GM21737 (cell line): ENCODE results near the gene TRPM6.

Source experiments
- ATAC-seq: cut with Tn5 transposase; IDR thresholded peaks from one replicate; pipeline ENCODE4 v1.9.1; 2021; ENCODE audit warnings: mild to moderate bottlenecking, moderate library complexity; ENCODE audit not compliant: unreplicated experiment

TRPM6 gene

GRCh38 chr9:74775396-74775795, 112.3 kb downstream of the TRPM6 start:
- ATAC-seq: no peak

- peak; percentile 62 for ATAC-seq
Observed at GRCh38 chr9:74773886-74774479, 113.7 kb downstream of the TRPM6 start.

- no peak for ATAC-seq
Observed at GRCh38 chr9:74772121-74772520, 115.6 kb downstream of the TRPM6 start.

GRCh38 chr9:74771672-74772071, 116.0 kb downstream of the TRPM6 start:
- no peak for ATAC-seq

GRCh38 chr9:74771262-74771585, 116.5 kb downstream of the TRPM6 start:
- no peak for ATAC-seq

- ATAC-seq: no peak
Observed at GRCh38 chr9:74770508-74771261, 117.0 kb downstream of the TRPM6 start.

GRCh38 chr9:74765481-74765971, 122.2 kb downstream of the TRPM6 start:
- no peak for ATAC-seq

- no peak for ATAC-seq
Observed at GRCh38 chr9:74762950-74763349, 124.8 kb downstream of the TRPM6 start.

- ATAC-seq: no peak
Observed at GRCh38 chr9:74760031-74760700, 127.6 kb downstream of the TRPM6 start.

- ATAC-seq: no peak
Observed at GRCh38 chr9:74755999-74756398, 131.7 kb downstream of the TRPM6 start.

GRCh38 chr9:74755355-74755754, 132.4 kb downstream of the TRPM6 start:
- no peak for ATAC-seq

GRCh38 chr9:74753650-74754049, 134.1 kb downstream of the TRPM6 start:
- no peak for ATAC-seq

GRCh38 chr9:74748966-74749365, 138.8 kb downstream of the TRPM6 start:
- ATAC-seq: no peak

- no peak for ATAC-seq
Observed at GRCh38 chr9:74742792-74743730, 144.7 kb downstream of the TRPM6 start.

- no peak for ATAC-seq
Observed at GRCh38 chr9:74742191-74742790, 145.4 kb downstream of the TRPM6 start.

- ATAC-seq: no peak
Observed at GRCh38 chr9:74736646-74737045, 151.1 kb downstream of the TRPM6 start.

- ATAC-seq: no peak
Observed at GRCh38 chr9:74735761-74736160, 152.0 kb downstream of the TRPM6 start.

GRCh38 chr9:74729136-74729695, 158.5 kb downstream of the TRPM6 start:
- no peak for ATAC-seq

- ATAC-seq: no peak
Observed at GRCh38 chr9:74728176-74728575, 159.5 kb downstream of the TRPM6 start.

- ATAC-seq: no peak
Observed at GRCh38 chr9:74726581-74726980, 161.1 kb downstream of the TRPM6 start.
